Nephron (organoid): ENCODE data around the gene LTN1.

ENCODE experiments used
- H3K27ac Mint-ChIP-seq, 3 experiments: 2 replicates each; pipeline ENCODE4 v1.8.0; 2020; ENCODE audit warnings: mixed read lengths in 3 of 3, mild to moderate bottlenecking in 2 of 3, moderate library complexity in 1 of 3
- H3K27me3 Mint-ChIP-seq: 2 replicates; pipeline ENCODE4 v1.8.0; 2021; ENCODE audit warnings: low read depth, mild to moderate bottlenecking, moderate library complexity, mixed read lengths
- H3K36me3 Mint-ChIP-seq: 2 replicates; pipeline ENCODE4 v1.8.0; 2020; ENCODE audit warnings: low read depth, mixed read lengths
- H3K4me1 Mint-ChIP-seq: 2 replicates; pipeline ENCODE4 v1.8.0; 2020; ENCODE audit warnings: mixed read lengths
- H3K4me3 Mint-ChIP-seq, 3 experiments: 2 replicates each; pipeline ENCODE4 v1.8.0; 2020; ENCODE audit warnings: mild to moderate bottlenecking in 3 of 3, mixed read lengths in 3 of 3, moderate library complexity in 2 of 3
- H3K9me3 Mint-ChIP-seq: 2 replicates; pipeline ENCODE4 v1.8.0; 2020; ENCODE audit warnings: mixed read lengths
- CTCF ChIP-seq, 3 experiments: fragments of 200-600 bp; sonication (generic); IDR thresholded peaks; one replicate each; pipeline ENCODE4 v1.5.0; 2021; ENCODE audit warnings: antibody characterized with exemption in 3 of 3; ENCODE audit not compliant: unreplicated experiment in 3 of 3

Gene LTN1

DNA sequence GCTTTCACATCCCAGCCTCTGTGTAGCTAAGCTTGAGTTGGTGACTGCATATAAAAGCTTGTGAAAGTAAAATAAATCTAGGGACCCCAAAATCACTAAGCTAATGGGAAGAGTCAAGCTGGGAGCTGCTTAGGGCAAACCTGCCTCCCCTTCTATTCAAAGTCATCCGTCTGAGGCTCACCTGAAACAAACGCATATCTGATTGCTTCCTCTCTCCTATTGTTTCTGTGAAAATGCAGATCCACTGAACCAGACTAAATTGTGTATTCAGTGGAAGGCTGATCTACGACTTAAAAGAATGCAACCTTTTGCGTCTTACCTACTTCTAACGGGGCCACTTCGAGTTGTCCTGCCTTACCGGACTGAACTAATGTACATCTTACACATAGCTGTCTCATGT is 70.3 kb downstream of the LTN1 start:
- H3K4me1 Mint-ChIP-seq = no peaks in the 10 kb centered on the region
- H3K9me3 Mint-ChIP-seq = no peaks in the 10 kb centered on the region
- H3K36me3 Mint-ChIP-seq = peaks cover 30% of the 10 kb centered on the region
- H3K4me3 Mint-ChIP-seq = no peak overlapping the region
- H3K27ac Mint-ChIP-seq = no peak overlapping the region
- TF ChIP-seq CTCF (IDR thresholded peaks at IDR 0.05; ENCODE audit: unreplicated experiment in 3 of 3) = no peak
- H3K27me3 Mint-ChIP-seq = no peaks in the 10 kb centered on the region

GRCh38 chr21:28916150-28916893 is 76.4 kb downstream of the LTN1 start:
- Mint-ChIP-seq H3K27me3 (no peaks in the 10 kb centered on the region), H3K36me3 (no peaks in the 10 kb centered on the region), H3K27ac (no peak overlapping the region), H3K4me3 (no peak overlapping the region), H3K9me3 (no peaks in the 10 kb centered on the region), H3K4me1 (no peaks in the 10 kb centered on the region)
- TF ChIP-seq CTCF (IDR thresholded peaks at IDR 0.05; ENCODE audit: unreplicated experiment in 3 of 3) = no peak

DNA sequence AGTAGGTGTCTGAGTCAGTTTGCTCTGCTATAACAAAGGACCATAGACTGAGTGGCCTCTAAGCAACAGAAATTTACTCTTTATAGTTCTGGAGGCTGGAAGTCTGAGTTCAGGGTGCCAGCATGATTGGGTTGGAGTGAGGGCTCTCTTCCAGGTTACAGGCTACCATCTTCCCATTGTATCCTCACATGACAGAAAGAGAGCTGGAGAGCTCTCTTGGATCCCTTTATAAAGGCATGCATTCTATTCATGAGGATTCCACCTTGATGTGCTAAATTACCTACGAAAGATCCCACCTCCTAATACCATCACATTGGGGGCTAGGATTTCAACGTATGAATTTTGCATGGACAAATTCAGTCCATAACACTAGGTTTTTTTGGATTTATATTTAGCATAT is 79.6 kb downstream of the LTN1 start:
- H3K27me3 Mint-ChIP-seq = no peaks in the 10 kb centered on the region
- H3K27ac Mint-ChIP-seq = no peak overlapping the region
- no peak overlapping the region for H3K4me3 Mint-ChIP-seq
- no peak for TF ChIP-seq CTCF (IDR thresholded peaks at IDR 0.05; ENCODE audit: unreplicated experiment in 3 of 3)
- H3K9me3 Mint-ChIP-seq = no peaks in the 10 kb centered on the region
- H3K4me1 Mint-ChIP-seq = no peaks in the 10 kb centered on the region
- no peaks in the 10 kb centered on the region for H3K36me3 Mint-ChIP-seq

DNA sequence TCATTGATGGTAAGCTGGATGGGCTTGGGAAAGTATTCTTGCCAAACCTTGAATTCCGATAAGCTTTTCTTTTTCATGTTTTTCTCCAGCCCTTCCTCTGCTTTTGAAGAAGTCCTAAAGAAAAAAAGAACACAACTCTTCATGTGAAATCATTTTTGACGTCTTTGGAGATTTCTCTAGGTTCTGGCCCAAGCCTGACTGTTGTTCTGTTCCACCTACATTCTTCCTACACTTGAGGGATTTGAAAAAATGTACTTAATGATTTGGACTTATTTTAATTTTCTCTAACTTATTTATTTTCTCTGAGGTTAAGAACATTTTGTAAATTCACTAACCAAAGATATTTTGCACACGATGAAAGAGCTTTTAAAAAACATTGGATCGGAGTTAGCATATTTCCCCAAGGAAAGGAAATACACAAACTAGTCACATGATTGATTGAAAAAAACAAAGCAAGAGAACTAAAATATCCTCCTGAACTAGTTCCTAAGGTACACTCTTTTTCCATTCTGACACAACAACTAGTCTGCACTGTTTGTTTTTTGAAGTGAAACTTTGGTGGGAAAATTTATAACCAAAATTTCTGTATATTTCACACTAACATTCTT is 82.3 kb downstream of the LTN1 start:
- Mint-ChIP-seq H3K4me1 (no peaks in the 10 kb centered on the region), H3K9me3 (no peaks in the 10 kb centered on the region), H3K27ac (no peak overlapping the region), H3K4me3 (no peak overlapping the region), H3K27me3 (no peaks in the 10 kb centered on the region), H3K36me3 (no peaks in the 10 kb centered on the region)
- no peak for TF ChIP-seq CTCF (IDR thresholded peaks at IDR 0.05; ENCODE audit: unreplicated experiment in 3 of 3)

GRCh38 chr21:28908351-28908750 is 84.3 kb downstream of the LTN1 start:
- H3K27me3 Mint-ChIP-seq = no peaks in the 10 kb centered on the region
- no peak overlapping the region for H3K27ac Mint-ChIP-seq
- no peaks in the 10 kb centered on the region for H3K36me3 Mint-ChIP-seq
- H3K4me1 Mint-ChIP-seq = no peaks in the 10 kb centered on the region
- H3K4me3 Mint-ChIP-seq = no peak overlapping the region
- no peaks in the 10 kb centered on the region for H3K9me3 Mint-ChIP-seq
- TF ChIP-seq CTCF (IDR thresholded peaks at IDR 0.05; ENCODE audit: unreplicated experiment in 3 of 3) = no peak

- H3K27me3 Mint-ChIP-seq = no peaks in the 10 kb centered on the region
- H3K9me3 Mint-ChIP-seq = no peaks in the 10 kb centered on the region
- H3K4me3 Mint-ChIP-seq = no peak overlapping the region
These were observed 85.8 kb downstream of the LTN1 start for GRCh38 chr21:28906841-28907240.

More at GRCh38 chr21:28906841-28907240, 85.8 kb downstream of the LTN1 start:
- no peak for TF ChIP-seq CTCF (IDR thresholded peaks at IDR 0.05; ENCODE audit: unreplicated experiment in 3 of 3)
- H3K36me3 Mint-ChIP-seq = no peaks in the 10 kb centered on the region
- no peak overlapping the region for H3K27ac Mint-ChIP-seq
- no peaks in the 10 kb centered on the region for H3K4me1 Mint-ChIP-seq
